ENCODE data around the gene FAM174C.

The FAM174C gene

GRCh38 chr19:1292419-1293151, 17.3 kb downstream of the FAM174C start:
- no peak overlapping the region for H2AFZ ChIP-seq (ENCODE audit: low read length)
- no peaks in the 10 kb centered on the region for H3K27me3 ChIP-seq (ENCODE audit: insufficient read depth, low read length, poor library complexity, severe bottlenecking)
- no peaks in the 10 kb centered on the region for H3K9me3 ChIP-seq (ENCODE audit: insufficient read depth, low read depth, low read length)
- TF ChIP-seq CTCF (conservative IDR thresholded peaks at IDR 0.05; ENCODE audit: low read length) (no peak), EZH2phosphoT487 (IDR thresholded peaks at IDR 0.05; ENCODE audit: borderline replicate concordance) (no peak)
- H3K4me1 ChIP-seq (ENCODE audit: insufficient read depth, low read length, poor library complexity, severe bottlenecking), result no peaks in the 10 kb centered on the region
- H4K20me1 ChIP-seq (ENCODE audit: insufficient read depth, low read length, poor library complexity, severe bottlenecking), result no peaks in the 10 kb centered on the region
- H3K36me3 ChIP-seq (ENCODE audit: insufficient read depth, low read length), result no peaks in the 10 kb centered on the region
- no peak overlapping the region for H3K9ac ChIP-seq (ENCODE audit: low read depth, low read length, poor library complexity, severe bottlenecking)
- no peak overlapping the region for H3K4me3 ChIP-seq (ENCODE audit: low read length, poor library complexity, severe bottlenecking)
- H3K9me2 ChIP-seq (replicated peaks; ENCODE audit: low read depth, low read length), result no peaks in the 10 kb centered on the region
- H3K4me2 ChIP-seq (ENCODE audit: low read depth, low read length, poor library complexity, severe bottlenecking), result no peak overlapping the region
- H3K79me2 ChIP-seq (ENCODE audit: insufficient read depth, low read length), result no peaks in the 10 kb centered on the region
- no peaks in the 10 kb centered on the region for H3F3A ChIP-seq (ENCODE audit: low read depth)

- H3K4me3 ChIP-seq (ENCODE audit: low read length, poor library complexity, severe bottlenecking), result no peak overlapping the region
- H2AFZ ChIP-seq (ENCODE audit: low read length), result no peak overlapping the region
- H3K79me2 ChIP-seq (ENCODE audit: insufficient read depth, low read length), result no peaks in the 10 kb centered on the region
- no peak overlapping the region for H3K4me2 ChIP-seq (ENCODE audit: low read depth, low read length, poor library complexity, severe bottlenecking)
- no peaks in the 10 kb centered on the region for H3K9me3 ChIP-seq (ENCODE audit: insufficient read depth, low read depth, low read length)
- no peak for TF ChIP-seq CTCF (conservative IDR thresholded peaks at IDR 0.05; ENCODE audit: low read length)
- no peak for TF ChIP-seq EZH2phosphoT487 (IDR thresholded peaks at IDR 0.05; ENCODE audit: borderline replicate concordance)
- no peaks in the 10 kb centered on the region for H3F3A ChIP-seq (ENCODE audit: low read depth)
- H3K27me3 ChIP-seq (ENCODE audit: insufficient read depth, low read length, poor library complexity, severe bottlenecking), result no peaks in the 10 kb centered on the region
- no peaks in the 10 kb centered on the region for H3K9me2 ChIP-seq (replicated peaks; ENCODE audit: low read depth, low read length)
- H3K9ac ChIP-seq (ENCODE audit: low read depth, low read length, poor library complexity, severe bottlenecking), result no peak overlapping the region
- no peaks in the 10 kb centered on the region for H3K36me3 ChIP-seq (ENCODE audit: insufficient read depth, low read length)
- H4K20me1 ChIP-seq (ENCODE audit: insufficient read depth, low read length, poor library complexity, severe bottlenecking), result no peaks in the 10 kb centered on the region
- no peaks in the 10 kb centered on the region for H3K4me1 ChIP-seq (ENCODE audit: insufficient read depth, low read length, poor library complexity, severe bottlenecking)
Measured at GRCh38 chr19:1293782-1294604, 18.7 kb downstream of the FAM174C start.

- Histone ChIP-seq H3K27me3 (ENCODE audit: insufficient read depth, low read length, poor library complexity, severe bottlenecking) (no peaks in the 10 kb centered on the region), H3K4me2 (ENCODE audit: low read depth, low read length, poor library complexity, severe bottlenecking) (no peak overlapping the region), H3K36me3 (ENCODE audit: insufficient read depth, low read length) (no peaks in the 10 kb centered on the region), H3K79me2 (ENCODE audit: insufficient read depth, low read length) (no peaks in the 10 kb centered on the region), H4K20me1 (ENCODE audit: insufficient read depth, low read length, poor library complexity, severe bottlenecking) (no peaks in the 10 kb centered on the region), H3K4me1 (ENCODE audit: insufficient read depth, low read length, poor library complexity, severe bottlenecking) (no peaks in the 10 kb centered on the region), H3K9me3 (ENCODE audit: insufficient read depth, low read depth, low read length) (no peaks in the 10 kb centered on the region), H3K9ac (ENCODE audit: low read depth, low read length, poor library complexity, severe bottlenecking) (no peak overlapping the region), H3F3A (ENCODE audit: low read depth) (no peaks in the 10 kb centered on the region), H3K4me3 (ENCODE audit: low read length, poor library complexity, severe bottlenecking) (no peak overlapping the region), H3K9me2 (replicated peaks; ENCODE audit: low read depth, low read length) (no peaks in the 10 kb centered on the region), H2AFZ (ENCODE audit: low read length) (no peak overlapping the region)
- TF ChIP-seq CTCF (conservative IDR thresholded peaks at IDR 0.05; ENCODE audit: low read length) (no peak), EZH2phosphoT487 (IDR thresholded peaks at IDR 0.05; ENCODE audit: borderline replicate concordance) (no peak)
Measured at GRCh38 chr19:1294688-1295087, 19.4 kb downstream of the FAM174C start.

Data from Loucy (cell line).